HG03097 (cell line): ENCODE data around the gene PSMF1.

ENCODE experiments used
- ATAC-seq: cut with Tn5 transposase; IDR thresholded peaks from one replicate; pipeline ENCODE4 v1.9.1; 2021; ENCODE audit not compliant: unreplicated experiment, low FRiP score

PSMF1 gene

DNA sequence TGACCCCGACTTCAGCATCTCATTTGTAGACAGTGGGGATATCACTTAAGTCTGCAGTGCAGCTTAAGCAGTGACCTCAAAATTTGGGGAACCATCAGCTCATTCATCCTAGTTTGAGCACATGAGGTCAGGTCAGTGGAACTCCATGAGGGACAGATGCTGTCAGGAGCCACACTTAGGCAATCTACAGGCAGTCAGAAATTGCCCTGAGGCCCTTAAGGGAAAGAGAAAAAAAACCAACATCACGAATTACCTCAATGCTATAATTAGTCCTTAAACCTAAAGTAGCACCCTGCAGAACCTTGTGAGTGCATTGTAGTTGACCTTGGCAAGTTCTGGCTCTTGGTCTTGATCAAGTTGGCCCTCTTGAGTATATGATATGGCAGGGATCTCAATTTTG, 45.3 kb downstream of the PSMF1 start:
- ATAC-seq = no peak

DNA sequence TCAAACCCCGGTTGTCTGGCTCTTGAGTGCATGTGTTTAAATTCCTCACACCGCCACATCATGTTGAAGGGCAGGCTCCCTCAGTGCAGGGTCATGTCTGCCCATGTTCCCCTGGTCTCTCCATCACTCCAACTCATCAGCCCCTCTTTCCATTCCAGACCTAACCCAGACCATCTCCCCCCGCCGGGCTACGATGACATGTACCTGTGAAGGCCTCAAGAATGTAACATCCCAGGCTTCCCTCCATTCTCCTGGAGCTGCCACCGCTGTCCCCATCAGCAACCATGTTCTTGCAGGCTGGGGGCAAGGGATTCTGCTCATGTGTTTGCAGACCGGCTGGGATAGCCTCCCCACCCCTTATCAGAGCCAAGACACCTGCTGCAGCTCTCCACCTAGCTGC, 46.5 kb downstream of the PSMF1 start:
- ATAC-seq = no peak

DNA sequence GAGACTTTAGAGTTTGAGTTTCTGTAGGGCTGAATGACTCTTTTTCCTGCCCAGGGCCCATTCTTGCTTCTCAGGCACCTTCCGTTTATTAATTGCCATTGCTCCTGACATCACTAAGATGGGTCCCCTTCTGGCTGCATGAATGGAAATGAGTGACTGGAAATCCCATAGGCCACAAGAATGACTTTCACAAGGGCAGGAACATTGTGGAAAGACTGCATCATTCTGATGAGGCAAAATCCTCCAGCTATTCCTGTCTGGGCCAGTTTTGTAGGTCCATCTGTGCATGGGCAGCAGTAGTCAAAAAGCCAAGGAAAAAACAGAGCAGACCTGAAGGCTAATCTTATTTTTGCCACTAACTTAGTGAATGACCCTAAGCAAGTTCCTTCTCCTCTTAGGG, 47.1 kb downstream of the PSMF1 start:
- ATAC-seq = no peak

DNA sequence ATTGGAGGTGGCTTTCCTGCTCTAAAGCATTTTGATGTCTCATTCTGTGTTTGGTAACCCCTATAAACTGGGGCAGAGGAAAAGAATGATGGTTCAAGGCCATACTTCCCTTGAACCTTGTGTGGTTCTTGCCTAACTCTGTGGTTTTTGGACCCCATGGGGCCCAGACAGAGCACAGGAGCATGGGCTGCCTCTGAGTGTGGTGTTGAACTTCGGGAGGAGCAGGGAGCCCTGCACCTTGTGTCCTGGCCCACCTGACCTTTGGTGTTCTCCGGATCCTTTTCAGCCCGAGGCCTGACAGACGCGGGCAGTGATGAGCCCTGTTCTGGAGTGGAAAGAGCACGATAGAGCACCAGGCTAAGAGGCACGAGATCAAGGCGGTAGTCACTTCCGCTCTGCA, 47.5 kb downstream of the PSMF1 start:
- no peak for ATAC-seq

DNA sequence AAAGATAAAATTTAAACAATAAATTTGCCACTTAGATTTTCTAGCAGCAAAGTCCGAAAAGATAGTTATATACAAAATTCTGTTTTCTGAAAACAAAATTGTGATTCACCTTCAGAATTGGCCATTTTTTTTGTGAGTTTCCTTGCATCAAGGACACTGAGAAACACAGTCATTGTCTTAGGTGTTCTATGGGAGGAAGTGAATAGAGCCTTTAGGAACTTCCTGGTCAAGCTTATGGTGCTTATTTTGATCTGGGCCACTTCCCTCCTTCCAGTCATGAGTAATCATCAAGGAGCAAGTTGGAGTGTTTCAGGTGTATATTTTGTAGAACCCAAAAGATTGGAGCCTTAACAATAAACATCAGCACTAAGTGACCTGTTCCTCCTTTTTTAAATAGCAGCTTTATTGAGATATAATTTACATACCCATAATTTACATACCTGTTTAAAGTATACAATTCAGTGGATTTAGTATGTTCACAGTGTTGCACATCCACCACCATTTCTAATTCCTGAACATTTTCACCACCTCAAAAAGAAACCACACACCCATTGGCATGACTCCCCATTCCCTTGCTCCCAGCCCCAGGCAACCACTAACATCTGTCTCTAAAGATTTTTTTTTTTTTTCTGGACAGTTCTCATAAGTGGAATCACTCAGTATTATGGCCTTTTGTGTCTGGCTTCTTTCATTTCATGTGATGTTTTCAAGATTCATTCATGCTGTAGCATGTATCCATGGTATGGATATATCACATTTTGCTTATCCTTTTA, 48.7 kb downstream of the PSMF1 start:
- ATAC-seq = no peak

DNA sequence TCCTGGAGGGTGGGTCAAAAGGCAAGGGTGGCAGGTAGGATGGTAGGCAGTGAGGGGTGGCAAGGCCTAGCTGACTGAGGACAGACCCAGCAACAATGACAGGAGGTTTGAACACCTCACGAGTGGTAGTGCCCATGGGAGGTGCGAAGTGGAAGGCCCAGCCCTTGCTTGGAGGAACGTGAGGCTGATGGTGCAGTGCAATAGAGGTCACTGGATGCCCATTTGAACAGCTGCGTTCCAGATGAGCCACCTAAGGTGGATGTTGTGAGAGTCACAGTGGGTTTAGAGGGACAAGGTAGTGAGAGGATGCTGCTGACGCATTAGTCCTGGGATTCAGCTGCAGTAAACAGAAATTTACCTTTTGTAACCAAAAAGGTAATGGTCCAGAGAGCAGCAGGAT, 50.8 kb downstream of the PSMF1 start:
- no peak for ATAC-seq

DNA sequence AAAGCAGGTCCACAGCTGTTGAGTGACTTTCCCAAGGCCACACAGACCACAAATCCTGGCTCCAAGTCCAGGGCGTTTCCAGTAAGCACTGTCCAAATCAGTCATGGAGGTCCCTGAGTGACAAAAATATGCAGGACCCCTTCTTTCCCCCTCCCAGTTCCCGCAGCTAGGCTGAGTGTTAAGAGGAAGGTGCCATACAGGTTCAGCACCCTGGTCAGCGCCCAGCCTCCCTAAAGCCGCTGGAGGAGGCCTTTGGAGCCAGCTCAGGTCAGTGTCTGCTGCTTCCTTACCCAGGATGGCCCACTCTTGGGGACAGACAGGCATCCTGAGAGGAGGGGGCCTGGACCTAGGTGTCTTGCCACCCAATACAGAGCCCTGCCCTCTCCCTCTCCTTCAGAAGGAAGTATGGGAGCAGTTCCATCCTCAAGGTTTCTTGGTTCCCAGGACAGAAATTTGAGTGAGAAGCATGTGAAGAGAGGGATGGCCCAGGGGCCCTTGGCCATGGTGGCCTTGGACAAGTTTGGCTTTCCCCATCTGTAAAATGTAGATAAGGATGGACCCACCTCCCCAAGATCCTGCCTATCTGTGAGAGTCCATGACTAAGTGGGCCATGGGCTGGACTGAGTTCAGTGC, 53.2 kb downstream of the PSMF1 start:
- ATAC-seq = no peak

DNA sequence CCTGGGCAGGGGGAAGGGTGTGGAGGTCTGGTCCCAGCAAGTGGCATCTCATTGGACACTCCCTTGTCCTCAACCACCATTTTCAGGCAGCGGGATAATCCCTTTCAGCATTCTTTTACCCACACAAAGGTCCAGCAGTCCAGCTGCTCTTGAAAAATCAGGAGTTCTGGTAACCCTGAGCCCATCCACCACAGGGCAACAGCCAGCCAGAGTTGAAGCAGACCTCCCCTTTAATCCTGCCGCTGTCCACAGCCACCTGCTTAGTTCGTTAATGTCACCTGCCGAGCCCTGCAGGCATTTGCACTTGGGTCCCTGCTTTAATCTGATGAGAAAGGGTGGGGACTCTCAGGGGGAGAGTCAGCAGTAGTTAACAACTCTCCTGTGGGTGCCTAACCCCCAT, 55.3 kb downstream of the PSMF1 start:
- no peak for ATAC-seq

DNA sequence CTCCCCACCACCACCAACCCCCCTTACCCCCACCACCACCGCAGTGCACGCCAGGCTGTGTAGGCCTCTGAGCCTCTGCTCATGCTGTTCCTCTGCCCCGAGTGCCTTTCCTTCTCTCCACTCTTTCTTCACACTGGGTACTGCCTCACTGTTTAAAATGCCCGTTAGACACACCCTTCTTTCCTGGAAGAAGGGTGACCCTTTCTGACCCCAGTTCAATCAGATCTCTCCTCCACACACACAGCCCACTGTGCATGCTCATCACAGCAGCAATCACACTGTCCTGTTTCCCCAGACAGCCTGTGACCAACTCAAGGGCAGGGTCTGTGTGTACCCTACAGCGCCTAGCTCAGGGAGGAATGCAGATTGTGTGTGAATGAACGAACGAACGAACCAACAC, 56.4 kb downstream of the PSMF1 start:
- ATAC-seq = no peak

DNA sequence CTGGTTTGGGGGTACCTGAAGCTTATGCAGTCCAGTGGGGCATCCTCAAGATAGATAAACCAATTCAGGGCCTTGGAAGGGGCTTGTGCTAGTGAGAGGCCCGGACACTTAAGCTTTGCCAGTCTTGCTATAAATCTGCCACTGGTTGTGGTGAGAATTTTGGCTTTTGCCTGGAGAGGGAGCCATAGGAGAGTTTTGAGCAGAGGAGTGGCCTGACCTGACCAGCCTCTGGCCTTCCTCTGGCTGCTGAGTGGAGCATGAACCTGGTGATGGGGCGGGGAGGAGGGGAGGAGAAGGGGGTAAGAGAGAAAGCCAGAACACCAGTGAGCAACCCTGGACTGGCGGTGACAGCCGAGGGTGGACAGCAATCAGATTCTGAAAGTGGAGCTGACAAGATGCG, 59.3 kb downstream of the PSMF1 start:
- no peak for ATAC-seq

DNA sequence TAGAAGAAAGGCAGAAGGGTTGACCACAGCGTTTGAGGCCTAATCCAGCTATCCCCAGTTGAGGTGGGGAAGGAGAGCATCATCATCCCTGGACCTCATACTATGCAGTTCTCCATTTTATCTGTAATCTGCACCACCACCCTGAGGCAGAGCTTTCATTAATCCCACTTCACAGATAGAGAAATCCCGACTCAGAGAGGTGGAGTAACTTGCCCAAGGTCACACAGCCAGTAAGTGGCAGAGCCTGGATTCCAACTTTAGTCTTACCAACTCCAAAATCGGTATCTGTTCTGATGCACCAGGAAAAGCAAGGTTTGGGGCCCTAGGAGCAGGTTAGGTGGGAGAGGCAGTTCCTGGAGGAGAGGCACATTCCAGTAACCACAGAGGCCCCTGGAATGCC, 59.7 kb downstream of the PSMF1 start:
- no peak for ATAC-seq

DNA sequence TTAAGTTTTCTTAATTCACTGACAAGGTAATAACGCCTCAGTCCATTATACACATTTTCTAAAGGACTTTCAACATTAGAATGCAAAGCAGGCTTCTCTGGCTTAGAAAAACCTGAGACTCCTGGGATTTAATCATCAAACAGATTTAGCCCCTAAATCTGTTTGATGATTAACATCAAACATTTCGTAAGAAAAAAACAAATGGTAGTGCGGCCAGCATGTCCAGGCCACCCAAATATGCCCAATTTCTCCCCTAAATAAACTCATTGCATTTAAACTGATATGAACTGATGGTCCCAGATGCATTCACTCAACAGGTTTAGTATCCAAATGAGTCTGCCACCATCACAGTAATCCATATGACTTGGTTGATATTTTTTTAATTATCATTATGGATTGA, 60.2 kb downstream of the PSMF1 start:
- ATAC-seq = no peak

DNA sequence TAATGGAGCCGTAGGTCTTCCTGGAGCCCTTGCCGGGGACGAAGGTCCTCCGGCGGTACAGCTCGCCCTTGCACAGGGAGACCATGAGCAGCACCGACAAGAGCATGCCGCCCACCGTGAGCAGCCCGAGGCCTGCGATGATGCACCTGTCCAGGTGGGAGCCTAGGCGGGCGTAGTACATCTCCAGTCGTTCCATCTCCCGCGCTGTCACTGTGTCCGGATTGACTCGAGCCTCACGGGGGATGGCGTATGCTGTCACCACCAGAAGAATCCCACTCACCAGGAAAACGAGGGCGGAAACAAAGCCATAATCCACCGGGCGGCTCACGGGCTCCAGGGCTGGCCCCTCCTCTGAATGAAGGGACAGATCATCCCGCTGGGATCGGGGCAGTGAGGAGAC, 62.5 kb downstream of the PSMF1 start:
- ATAC-seq = no peak

DNA sequence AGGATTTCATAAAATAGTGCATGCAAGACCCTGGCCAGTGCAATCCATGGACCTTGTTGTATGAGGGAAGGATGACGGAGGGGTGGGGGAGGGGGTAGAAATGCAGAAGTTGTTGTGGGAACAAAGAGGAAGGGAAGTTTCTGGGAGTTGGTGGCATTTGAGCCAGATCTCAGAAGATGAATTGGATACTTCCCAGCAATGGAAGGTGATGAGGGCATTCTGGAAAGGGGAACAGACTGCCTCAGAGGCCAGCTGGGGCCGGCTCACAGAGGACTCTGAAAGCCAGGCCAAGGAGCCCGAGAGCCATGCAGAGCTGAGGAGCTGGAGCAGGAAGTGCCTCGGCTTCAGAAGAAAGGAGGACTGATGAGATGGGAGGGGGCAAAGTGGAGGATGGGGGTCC, 63.7 kb downstream of the PSMF1 start:
- no peak for ATAC-seq

DNA sequence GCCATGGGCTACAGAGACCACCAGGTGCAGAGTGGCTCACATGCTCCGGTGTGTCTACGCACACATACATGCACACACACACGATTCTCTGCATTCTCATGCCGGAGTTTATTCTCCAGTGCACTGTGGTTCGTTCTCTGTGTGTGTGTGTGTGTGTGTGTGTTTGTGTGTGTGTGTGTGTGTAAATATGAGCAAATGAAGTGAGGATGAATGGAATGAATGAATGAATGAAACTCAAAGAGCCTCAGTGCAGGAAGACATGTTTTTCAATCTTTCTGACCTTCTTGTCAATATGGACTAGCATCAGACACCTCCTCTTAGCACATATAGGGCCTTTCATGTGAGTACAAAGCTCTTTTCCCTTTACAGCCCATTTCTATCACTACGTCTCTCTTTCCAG, 64.8 kb downstream of the PSMF1 start:
- no peak for ATAC-seq

DNA sequence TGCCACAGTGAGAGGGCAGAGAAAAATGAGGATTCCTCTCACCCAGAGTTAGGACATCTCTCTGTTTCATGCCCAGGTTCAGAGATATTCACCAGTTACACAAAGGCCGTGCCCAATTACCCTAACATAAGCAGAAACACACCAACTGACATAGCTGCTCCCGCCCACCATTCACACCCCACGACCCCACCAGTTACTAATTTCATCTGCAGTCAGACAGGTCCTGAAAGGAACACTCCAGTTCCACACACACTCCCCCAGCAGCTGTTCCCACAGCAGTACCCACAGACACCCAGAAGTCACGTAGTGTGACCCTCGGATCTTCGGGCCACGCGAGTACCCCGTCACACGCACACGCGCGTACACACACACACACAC, 65.8 kb downstream of the PSMF1 start:
- no peak for ATAC-seq

DNA sequence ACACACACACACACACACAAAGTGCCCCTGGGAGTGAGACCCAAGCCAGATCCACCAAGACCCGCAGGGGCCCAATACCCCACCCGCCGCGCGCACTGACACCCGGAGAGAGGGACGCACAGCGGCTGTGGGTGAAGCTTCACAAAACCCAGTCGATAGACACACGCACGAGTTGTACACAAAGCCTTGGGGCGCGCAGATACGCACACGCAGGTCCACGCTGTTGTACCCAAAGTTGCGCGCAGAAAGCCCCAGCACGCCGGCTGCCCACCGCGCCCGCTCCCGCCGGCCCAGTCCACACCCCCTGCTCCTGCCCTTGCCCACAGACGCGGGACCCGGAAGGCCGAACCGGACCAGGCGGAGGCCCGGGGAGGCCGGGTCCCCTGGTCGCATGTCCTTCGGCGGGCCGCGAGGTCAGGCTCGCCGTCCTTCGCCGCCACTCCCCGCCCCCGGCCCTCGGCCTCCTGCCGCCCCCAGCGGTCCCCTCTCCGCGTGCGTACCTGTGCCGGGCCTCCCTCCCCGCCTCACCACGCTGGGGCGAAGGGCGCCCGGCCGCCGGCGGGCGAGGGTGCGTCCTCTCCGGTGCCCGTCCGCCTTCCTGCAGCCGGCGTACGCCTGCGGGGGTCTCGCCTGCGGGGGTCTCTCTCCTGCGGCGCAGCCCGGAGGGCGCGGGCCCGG, 66.4 kb downstream of the PSMF1 start, which contains the start of gene TMEM74B:
Gene TMEM74B, minus strand, starts transcription at position 344 of the 678 bp plus-strand sequence. CDS start 1,180 bp downstream, outside the sequence.
- no peak for ATAC-seq

DNA sequence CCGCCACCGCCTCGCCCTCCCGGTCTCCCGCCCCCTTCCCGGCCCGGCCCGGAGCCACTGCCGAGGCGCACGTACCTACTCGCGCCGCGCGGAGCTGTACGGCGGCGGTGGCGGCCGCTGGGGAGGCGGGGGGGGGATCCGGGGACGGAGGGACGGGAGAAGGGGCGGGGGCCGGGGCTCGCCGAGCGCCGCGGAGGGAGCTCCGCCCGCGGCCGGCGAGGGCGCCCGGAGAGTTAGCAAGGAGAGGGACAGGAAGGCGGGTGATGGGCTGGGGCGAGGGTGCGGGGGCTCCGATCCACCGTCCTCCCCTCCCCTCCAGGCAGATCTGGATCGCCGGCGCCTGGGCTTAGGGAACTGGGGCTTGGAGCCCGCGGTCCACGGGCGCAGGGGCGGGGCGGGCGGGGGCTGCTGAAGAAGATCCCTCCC, 66.9 kb downstream of the PSMF1 start:
- no peak for ATAC-seq

DNA sequence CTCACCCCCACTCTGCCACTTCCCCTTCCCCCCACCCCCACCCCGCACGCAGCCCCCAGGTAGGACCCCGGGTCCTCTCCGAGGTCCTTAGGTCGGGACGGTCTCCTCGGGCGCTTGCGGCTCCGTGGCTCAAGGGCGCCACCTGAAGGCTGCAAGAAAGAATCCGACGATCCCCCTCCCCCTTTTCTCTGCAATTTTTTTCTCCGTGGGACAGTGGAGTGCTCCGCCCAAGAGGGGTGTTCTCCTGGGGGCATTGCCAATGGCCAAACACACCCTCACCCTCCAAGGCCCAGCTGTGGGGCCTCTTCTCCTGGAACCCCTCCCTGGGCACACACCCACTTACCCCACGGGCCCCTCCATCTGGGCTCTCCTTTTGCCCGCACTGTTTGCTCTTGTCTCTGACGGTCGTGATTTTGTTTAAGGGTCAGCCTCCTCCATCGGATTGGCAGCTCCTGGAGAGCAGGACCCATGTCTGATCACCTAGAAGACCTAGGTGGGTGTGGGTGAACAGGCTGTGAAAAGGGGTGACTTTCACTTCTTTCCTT, 67.5 kb downstream of the PSMF1 start:
- no peak for ATAC-seq

DNA sequence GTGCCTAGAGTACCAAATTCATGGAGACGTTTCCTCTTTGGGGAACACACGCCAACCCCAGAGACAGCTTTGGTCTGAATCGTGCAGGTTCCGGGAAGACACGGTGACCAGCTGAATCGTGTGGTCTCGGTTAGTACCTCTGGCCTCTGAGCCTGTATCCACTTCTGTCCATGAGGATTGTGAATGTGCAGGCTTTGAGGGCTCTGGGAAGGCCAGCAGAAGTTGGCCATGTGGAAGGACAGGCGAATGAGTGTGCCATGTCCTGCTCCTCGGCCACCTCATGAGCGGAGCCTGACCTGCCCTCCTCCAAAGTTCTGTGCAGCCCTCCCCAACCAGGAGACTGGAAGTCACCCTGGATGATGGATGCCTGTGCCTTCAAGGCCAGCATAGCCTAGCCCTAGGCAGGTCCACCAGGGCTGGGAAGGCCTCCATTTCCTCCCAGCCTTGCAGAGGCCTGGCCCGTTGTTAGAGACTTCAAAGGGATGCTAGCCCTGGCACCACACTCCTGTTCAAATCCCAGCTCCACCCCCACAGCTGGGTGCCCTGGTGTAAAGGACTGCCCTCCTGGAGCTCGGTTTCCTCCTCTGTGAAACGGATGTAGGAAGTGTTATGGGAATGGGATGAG, 68.1 kb downstream of the PSMF1 start:
- no peak for ATAC-seq

DNA sequence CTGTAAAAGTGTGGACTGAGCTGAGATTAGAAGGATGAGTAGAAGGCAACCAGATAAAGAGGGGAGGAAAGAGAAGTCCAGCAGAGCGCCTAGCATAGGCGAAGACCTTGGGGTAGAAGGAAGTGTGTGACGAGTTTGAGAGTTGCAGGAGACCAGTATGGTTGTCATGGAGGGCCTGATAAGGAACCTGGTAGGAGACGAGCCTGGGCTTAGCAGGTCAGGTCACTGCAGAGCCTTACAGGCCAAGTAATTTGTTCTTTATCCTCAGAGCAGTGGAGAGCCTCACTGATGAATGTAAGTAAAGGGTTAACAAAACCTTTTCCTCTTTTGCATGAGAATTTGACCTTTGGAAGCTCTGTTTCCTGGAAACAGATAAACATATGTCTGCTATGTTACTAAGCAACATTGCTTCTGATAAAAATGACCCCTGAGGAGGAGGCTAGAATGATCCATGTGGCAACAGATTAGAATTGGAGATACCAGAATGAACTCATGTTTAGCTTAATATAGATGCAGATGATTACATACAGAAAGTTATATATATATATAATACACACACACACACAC, 69.3 kb downstream of the PSMF1 start:
- ATAC-seq = no peak
